ENCODE results near the gene ATG5. TPM values are rescaled to one million over a fixed set of nuclear protein-coding genes. Genes with fewer than 3 reads are reported as not detected.

ATG5 gene
- total and polyA plus RNA-seq, 2 experiments from 2014 or later: 31.6 to 48.2 TPM

GRCh38 chr6:106318851-106319250, 6.7 kb downstream of the ATG5 start:
- H3K4me1 ChIP-seq (ENCODE audit: insufficient read depth): peaks cover 1% of the 10 kb centered on the region; the same call in 1 of the 2 replicates
- H3K36me3 Mint-ChIP-seq (ENCODE audit: low read depth): peaks cover 7% of the 10 kb centered on the region; the same call in 2 of the 3 replicates
- DNase-seq (ENCODE audit: low spot score) (no peak), ATAC-seq (no peak)
- no peak overlapping the region for H3K4me3 ChIP-seq
- no peaks in the 10 kb centered on the region for H3K9me2 ChIP-seq (ENCODE audit: insufficient read depth)
- H3K27me3 ChIP-seq (ENCODE audit: insufficient read depth): no peaks in the 10 kb centered on the region
- peaks cover 22% of the 10 kb centered on the region for H4K20me1 ChIP-seq (replicated peaks; ENCODE audit: insufficient read depth)
- no peaks in the 10 kb centered on the region for H3F3A ChIP-seq (replicated peaks; ENCODE audit: low read depth)
- H3K4me2 ChIP-seq: no peak overlapping the region
- no peaks in the 10 kb centered on the region for H3K36me3 ChIP-seq (ENCODE audit: insufficient read depth)
- no peaks in the 10 kb centered on the region for H3K9me3 Mint-ChIP-seq
- no peak overlapping the region for H3K4me3 Mint-ChIP-seq
- H3K4me1 Mint-ChIP-seq: peaks cover 6% of the 10 kb centered on the region
- H3K27ac Mint-ChIP-seq: no peak overlapping the region
- no peak for TF ChIP-seq EZH2 (IDR thresholded peaks at IDR 0.05; ENCODE audit: low read depth, unreplicated experiment)
- TF ChIP-seq NANOG (IDR thresholded peaks at IDR 0.05; ENCODE audit: borderline replicate concordance): no peak
- TF ChIP-seq JUNB (IDR thresholded peaks at IDR 0.05; ENCODE audit: unreplicated experiment): no peak
- no peak for TF ChIP-seq REST (IDR thresholded peaks at IDR 0.05; ENCODE audit: unreplicated experiment)
- TF ChIP-seq ETS1 (IDR thresholded peaks at IDR 0.05): no peak
- TF ChIP-seq CTCF (conservative IDR thresholded peaks at IDR 0.05; ENCODE audit: low read depth in 2 of 2): no peak
- TF ChIP-seq CREB1 (CRISPR knock-in tag; IDR thresholded peaks at IDR 0.05; ENCODE audit: low read depth): no peak
- TF ChIP-seq ZNF331 (CRISPR knock-in tag; IDR thresholded peaks at IDR 0.05; ENCODE audit: low read depth): no peak
- TF ChIP-seq STAT1 (IDR thresholded peaks at IDR 0.05; ENCODE audit: unreplicated experiment): no peak
- no peak for TF ChIP-seq POLR2AphosphoS5 (IDR thresholded peaks at IDR 0.05; ENCODE audit: low read depth)
- TF ChIP-seq ZNF462 (CRISPR knock-in tag; IDR thresholded peaks at IDR 0.05): no peak
- no peak for TF ChIP-seq EZH2phosphoT487 (IDR thresholded peaks at IDR 0.05; ENCODE audit: unreplicated experiment)
- TF ChIP-seq ZNF114 (CRISPR knock-in tag; IDR thresholded peaks at IDR 0.05): no peak
- H3K27me3 Mint-ChIP-seq (ENCODE audit: insufficient read depth, low read depth, poor library complexity): no peaks in the 10 kb centered on the region
- no peak overlapping the region for H3K27ac ChIP-seq (ENCODE audit: low read depth)
- H3K79me2 ChIP-seq (replicated peaks; ENCODE audit: insufficient read depth): peaks cover 93% of the 10 kb centered on the region
- no peak overlapping the region for H2AFZ ChIP-seq
